ENCODE measurements around the gene ANTXR1. TPM values are rescaled to one million over a fixed set of nuclear protein-coding genes. Genes with fewer than 3 reads are reported as not detected.

ANTXR1 gene
- polyA plus RNA-seq, 3 donors = 66.3 to 81.0 (median 70.8) TPM

GRCh38 chr2:69131452-69131851, 118.5 kb downstream of the ANTXR1 start:
- DNase-seq = no peak

- no peak for DNase-seq
Observed at GRCh38 chr2:69131983-69132675, 119.2 kb downstream of the ANTXR1 start.

DNA sequence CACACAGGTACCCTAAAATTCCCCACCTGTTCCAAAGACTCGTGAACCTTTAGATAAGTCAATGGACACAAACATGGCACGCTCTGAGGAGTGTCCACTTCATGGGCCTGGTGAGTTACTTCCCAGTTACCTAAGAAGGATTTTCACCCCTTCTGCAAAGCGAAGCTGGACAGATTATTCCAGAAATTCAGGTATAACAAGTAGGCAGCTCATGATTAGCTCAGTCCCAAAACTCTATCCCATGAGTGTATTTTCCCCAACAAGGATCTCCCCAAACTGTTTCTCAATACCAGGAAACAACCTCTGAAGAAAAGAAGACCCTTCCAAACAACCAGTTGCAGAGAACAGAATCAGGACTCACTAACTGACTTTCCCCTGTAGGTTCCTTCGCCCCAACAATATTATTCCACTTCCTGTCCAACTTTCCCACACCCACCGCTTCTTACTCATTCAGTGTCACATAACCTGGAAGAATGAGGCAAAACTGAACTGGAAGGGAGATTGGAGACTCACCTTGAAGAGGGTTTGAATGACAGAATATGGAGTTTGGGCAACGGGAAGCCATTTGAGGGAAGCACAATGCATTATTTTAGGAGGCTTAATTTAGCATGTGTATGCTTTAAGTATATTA, 120.1 kb downstream of the ANTXR1 start:
- no peak for DNase-seq

- no peak for DNase-seq
Observed at GRCh38 chr2:69133898-69134297, 120.9 kb downstream of the ANTXR1 start.

GRCh38 chr2:69134306-69134945, 121.4 kb downstream of the ANTXR1 start:
- DNase-seq = no peak

DNA sequence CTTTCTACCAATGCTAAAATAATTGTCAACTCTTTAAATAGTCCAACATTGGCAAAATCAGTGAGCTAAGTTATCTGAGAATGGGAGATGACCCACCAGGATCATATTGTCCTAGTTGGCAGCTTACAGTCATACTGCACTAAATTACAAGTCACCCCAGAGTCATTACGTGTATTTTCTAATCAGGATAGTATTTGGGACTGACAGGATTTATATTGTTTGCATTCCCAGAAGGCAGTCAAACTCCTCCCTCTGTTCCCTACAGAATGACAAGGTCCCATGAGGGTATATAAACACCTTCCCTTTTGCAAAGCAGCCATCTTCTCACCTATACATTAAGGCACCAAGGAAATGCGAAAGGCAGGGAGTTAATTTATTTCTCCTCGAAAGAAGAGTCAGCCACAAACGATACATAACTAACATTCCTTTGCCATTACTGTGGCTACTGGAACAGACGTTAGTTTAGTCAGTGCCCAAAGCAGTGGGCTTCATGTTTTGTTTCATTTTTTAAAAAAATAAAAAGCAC, 125.3 kb downstream of the ANTXR1 start:
- no peak for DNase-seq

DNA sequence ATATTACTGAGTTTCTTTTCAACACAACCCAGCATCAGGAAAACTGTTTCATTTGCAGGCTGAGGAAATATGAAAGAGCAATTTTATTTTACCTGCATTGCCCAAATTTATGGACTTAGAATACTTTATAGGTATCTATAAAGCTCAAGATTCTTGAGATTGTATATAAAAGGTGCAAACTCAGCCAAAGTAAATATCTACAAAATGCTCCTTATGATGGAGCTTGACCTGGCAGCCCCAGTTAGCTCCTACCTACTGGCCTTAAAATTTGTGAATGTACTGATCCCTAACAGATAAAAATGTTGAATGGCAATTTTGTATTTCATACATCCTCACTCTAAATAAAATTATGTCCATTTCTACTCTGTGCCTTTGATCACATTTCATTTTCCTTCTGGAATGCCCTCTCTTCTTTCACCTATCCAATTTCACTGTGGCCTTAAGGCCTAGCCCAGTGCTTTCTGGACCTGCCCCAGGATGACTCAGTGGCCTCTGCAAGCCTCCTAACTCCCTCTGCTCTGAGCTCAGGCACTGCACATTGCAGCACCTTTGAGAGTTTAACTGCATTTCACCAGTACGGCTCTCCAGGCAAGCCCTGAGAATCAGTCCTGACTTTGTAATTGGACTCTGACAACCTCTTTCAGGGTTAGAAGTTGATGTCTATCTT, 125.9 kb downstream of the ANTXR1 start:
- no peak for DNase-seq

DNA sequence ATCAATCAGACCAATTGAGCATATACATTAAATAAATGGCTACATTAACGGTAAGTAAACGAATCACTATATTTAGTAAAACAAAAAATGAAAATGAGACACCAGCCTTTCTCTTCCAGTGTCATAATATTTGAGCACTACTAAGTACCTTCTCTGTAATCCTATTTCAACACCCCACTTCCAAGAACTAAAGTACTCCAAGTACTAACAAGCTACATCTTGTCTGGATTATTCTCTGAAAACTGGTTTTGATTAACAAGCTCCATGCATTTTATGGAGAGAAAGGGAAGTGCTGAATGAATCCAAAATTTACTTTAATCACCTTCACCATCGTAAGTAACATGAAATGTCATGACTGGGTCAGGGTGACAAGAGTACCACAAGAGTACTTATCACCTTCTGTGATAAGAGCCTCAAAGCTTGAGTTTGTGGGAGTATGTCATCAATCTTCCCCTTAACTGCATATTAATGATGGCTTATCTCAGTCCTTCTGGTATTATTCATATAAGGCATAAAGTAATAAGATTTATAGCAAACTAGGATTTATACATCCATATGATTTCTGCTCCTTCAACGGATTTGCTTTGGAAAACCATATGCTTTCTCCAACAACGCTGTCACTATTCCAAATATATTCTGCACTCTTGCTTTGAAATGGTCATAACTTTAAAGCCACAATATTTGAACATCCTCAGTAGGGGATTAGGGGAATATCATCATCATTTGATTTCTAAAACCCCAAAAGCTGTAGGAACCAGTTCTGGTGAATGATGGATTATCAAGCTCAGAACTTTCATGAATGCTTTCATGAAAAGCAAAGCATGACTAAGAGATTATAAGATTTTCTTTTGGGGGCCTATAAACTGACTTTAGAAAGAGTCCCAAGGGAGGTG, 127.0 kb downstream of the ANTXR1 start:
- no peak for DNase-seq

- DNase-seq = no peak
Observed at GRCh38 chr2:69141061-69141460, 128.1 kb downstream of the ANTXR1 start.

- no peak for DNase-seq
Observed at GRCh38 chr2:69143748-69144360, 130.9 kb downstream of the ANTXR1 start.

DNA sequence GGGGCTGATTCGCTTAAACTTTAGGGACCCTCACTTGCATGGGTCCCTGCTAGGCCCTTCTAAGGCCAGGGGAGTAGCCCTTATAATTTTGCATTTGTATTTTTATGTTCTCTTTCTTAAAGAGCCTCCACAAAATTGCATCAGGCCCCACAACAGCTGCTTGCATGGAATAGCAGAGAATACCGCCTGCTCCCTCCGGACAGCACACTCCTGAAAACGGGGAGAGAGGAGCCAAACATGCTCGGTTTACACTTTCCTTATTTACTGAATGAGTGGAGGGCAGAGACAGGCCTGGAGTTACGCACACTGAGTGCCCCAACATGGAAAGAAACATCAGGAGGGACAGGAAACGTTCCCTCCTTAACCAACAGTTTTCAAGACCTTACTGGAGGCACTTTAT, 132.2 kb downstream of the ANTXR1 start:
- no peak for DNase-seq

GRCh38 chr2:69147841-69148533, 135.0 kb downstream of the ANTXR1 start:
- DNase-seq = no peak

DNA sequence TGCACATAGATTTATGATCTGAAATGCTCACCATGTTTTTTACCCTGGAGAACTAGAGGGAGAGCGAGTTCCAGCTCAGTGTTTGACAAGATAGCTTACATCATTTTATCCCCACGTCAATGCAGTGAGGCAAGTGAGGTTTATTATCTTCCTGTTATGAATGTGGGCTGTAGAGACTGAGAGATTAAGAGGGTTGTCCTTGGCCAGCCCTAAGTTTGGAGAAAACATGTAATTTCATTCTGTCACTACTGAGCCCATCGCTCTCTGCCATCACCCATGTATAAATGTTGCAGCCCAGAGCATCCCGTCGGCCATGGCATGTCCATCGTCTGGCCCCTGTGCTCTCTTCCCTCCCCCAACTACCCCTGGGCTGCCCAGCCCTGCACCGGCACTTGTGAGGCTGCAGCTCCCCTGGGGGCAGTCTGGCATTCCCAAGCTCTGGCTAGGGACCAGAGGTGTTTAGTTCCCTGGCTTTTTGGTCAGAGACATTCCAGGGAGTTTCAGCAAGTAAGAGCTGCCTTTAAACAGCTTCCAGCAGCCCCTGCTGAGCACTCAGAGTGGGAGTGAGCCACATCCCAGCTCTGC, 136.7 kb downstream of the ANTXR1 start:
- no peak for DNase-seq

GRCh38 chr2:69151931-69152330, 139.0 kb downstream of the ANTXR1 start:
- DNase-seq = no peak

DNA sequence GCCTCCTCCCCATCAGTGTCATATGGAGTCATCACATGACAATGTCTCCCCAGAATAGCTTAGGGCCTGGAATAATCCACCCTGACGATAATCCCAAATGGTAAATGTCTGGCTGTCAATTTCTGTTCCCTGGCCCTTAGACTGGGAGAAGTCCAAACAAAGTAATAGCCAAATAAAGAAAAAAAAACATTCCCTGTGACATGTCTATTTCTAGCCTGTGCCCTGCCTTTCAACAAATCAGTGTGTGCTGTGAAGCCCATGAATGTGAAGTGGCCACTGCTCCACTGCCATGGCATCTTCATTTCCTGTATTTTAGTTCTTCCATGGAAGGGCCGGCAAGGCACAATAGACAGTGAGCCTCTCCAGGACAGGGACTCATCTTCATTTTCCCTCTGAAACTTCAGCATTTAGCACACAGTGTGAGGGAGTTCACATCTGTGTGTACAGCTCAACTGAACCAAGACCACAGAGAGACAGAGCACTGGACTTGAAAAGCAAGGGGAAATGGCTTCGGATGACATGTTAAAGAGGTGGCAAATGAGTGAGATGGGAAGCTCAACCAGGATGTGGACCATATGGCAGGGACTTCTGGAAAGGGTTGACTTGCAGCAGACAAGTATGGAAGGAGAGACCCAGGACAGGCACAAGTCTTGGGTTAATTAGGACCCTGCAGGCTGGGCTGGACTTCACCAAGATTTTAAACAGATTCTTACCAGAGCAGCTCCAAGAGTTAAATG, 140.0 kb downstream of the ANTXR1 start:
- DNase-seq = no peak

DNA sequence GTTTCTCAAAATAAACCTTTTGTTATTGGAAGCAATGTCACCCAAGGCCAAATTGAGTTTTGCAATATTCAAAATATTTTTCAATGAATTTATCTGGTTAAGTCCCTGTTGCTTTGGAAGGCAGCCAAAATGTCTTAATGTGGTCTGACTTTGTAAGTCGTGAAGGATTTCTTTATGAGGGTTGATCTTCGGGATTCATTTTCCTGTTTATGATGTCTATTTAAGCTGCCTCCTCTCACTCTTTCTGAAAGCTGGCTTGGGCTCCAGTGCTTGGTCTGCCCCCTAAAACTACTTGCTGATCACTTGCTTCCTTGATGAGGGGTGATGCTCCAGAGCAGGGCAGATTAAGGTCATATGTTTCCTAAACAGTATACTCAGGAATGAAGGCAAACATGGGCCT, 141.1 kb downstream of the ANTXR1 start:
- no peak for DNase-seq

- DNase-seq = no peak
Observed at GRCh38 chr2:69156624-69157023, 143.6 kb downstream of the ANTXR1 start.

DNA sequence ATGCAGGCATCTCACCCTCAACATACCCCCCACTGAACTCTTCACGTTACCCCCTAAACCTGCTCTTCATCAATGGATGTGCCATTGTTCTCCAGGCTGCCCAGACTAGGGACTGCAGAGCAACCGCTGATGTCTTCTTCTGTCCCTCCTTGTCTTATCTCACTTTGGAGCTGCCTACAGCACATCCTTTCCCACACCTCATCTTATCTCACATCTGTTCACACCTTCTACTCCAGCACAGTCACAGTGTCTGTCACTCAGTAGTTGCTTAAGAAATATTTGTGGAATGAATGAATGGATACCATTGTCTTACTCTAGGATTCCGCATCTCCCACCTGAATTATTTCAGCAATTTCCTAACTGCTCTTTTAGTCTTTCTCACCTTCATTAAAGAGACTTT, 144.5 kb downstream of the ANTXR1 start:
- DNase-seq = no peak

- no peak for DNase-seq
Observed at GRCh38 chr2:69159986-69160385, 147.0 kb downstream of the ANTXR1 start.

Data from renal pelvis (tissue), 4 donors.